ENCODE measurements around the gene NTRK1. TPM values are rescaled to one million over a fixed set of nuclear protein-coding genes. Genes with fewer than 3 reads are reported as not detected.

Gene NTRK1
- total RNA-seq, 1 experiment from 2014 or later, result not detected

DNA sequence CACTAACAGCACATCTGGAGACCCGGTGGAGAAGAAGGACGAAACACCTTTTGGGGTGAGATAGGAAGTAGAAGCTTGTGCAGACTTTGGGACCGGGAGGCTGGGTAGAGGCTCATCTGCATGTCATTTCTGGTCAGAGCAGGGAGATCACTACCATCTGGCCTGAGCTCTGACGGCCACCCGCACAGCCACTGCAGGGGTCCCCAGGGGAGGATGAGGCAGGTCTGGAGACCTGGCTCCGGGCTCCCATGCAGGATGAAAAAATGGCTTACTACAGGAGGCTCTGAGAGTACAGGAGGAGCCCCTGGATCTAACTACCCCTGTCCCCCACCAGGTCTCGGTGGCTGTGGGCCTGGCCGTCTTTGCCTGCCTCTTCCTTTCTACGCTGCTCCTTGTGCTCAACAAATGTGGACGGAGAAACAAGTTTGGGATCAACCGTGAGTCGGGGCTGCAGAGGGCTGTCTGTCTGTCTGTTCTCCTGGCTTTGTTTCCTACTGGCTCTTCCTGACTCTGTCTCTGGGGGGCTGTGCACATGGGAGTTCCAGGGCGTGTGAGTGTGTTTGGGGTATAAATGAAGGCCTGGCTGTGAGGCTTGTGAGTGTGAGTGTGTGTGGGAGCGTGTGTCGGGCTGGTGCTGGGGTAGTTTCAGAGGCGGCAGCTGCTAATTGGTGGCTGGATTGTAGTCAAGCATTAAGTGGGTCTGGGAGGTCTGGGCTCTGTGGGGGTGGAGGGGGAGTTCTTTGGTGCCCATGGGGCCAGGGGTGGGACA is 14.1 kb downstream of the NTRK1 start:
- Histone ChIP-seq H2AFZ (ENCODE audit: low read length) (no peak overlapping the region), H3K9me2 (replicated peaks; ENCODE audit: insufficient read depth, low read length) (no peaks in the 10 kb centered on the region), H3K9me3 (ENCODE audit: low read length) (no peaks in the 10 kb centered on the region), H3K79me2 (ENCODE audit: low read length) (no peaks in the 10 kb centered on the region), H3K36me3 (ENCODE audit: insufficient read depth, low read length) (no peaks in the 10 kb centered on the region), H3K4me2 (ENCODE audit: low read depth, low read length, poor library complexity, severe bottlenecking) (no peak overlapping the region), H3K27me3 (ENCODE audit: low read length) (no peaks in the 10 kb centered on the region), H3K4me1 (ENCODE audit: low read length) (no peaks in the 10 kb centered on the region), H3K9ac (ENCODE audit: low read length) (no peak overlapping the region), H4K20me1 (ENCODE audit: insufficient read depth, low read depth, low read length) (no peaks in the 10 kb centered on the region), H3K4me3 (ENCODE audit: low read length) (no peak overlapping the region), H3K27ac (ENCODE audit: low read length) (no peak overlapping the region)
- DNase-seq, result no peak

- Histone ChIP-seq H2AFZ (ENCODE audit: low read length) (no peak overlapping the region), H3K4me2 (ENCODE audit: low read depth, low read length, poor library complexity, severe bottlenecking) (no peak overlapping the region), H4K20me1 (ENCODE audit: insufficient read depth, low read depth, low read length) (no peaks in the 10 kb centered on the region), H3K9me2 (replicated peaks; ENCODE audit: insufficient read depth, low read length) (no peaks in the 10 kb centered on the region), H3K36me3 (ENCODE audit: insufficient read depth, low read length) (no peaks in the 10 kb centered on the region), H3K9me3 (ENCODE audit: low read length) (no peaks in the 10 kb centered on the region), H3K9ac (ENCODE audit: low read length) (no peak overlapping the region), H3K4me3 (ENCODE audit: low read length) (no peak overlapping the region), H3K27ac (ENCODE audit: low read length) (no peak overlapping the region), H3K4me1 (ENCODE audit: low read length) (no peaks in the 10 kb centered on the region), H3K27me3 (ENCODE audit: low read length) (no peaks in the 10 kb centered on the region), H3K79me2 (ENCODE audit: low read length) (no peaks in the 10 kb centered on the region)
- no peak for DNase-seq
Observed at GRCh38 chr1:156875341-156875615, 14.6 kb downstream of the NTRK1 start.

GRCh38 chr1:156876281-156876680 is 15.6 kb downstream of the NTRK1 start:
- H2AFZ ChIP-seq (ENCODE audit: low read length), result no peak overlapping the region
- no peaks in the 10 kb centered on the region for H3K27me3 ChIP-seq (ENCODE audit: low read length)

GRCh38 chr1:156877433-156878170 is 16.9 kb downstream of the NTRK1 start:
- H3K36me3 ChIP-seq (ENCODE audit: insufficient read depth, low read length), result no peaks in the 10 kb centered on the region
- H3K9ac ChIP-seq (ENCODE audit: low read length), result no peak overlapping the region
- H3K79me2 ChIP-seq (ENCODE audit: low read length), result no peaks in the 10 kb centered on the region
- no peak overlapping the region for H3K27ac ChIP-seq (ENCODE audit: low read length)
- H3K4me1 ChIP-seq (ENCODE audit: low read length), result no peaks in the 10 kb centered on the region
- H2AFZ ChIP-seq (ENCODE audit: low read length), result no peak overlapping the region
- H3K27me3 ChIP-seq (ENCODE audit: low read length), result no peaks in the 10 kb centered on the region
- DNase-seq, result no peak
- H3K4me2 ChIP-seq (ENCODE audit: low read depth, low read length, poor library complexity, severe bottlenecking), result no peak overlapping the region
- H3K4me3 ChIP-seq (ENCODE audit: low read length), result no peak overlapping the region
- H3K9me3 ChIP-seq (ENCODE audit: low read length), result no peaks in the 10 kb centered on the region
- no peaks in the 10 kb centered on the region for H3K9me2 ChIP-seq (replicated peaks; ENCODE audit: insufficient read depth, low read length)
- H4K20me1 ChIP-seq (ENCODE audit: insufficient read depth, low read depth, low read length), result no peaks in the 10 kb centered on the region

More at GRCh38 chr1:156876281-156876680, 15.6 kb downstream of the NTRK1 start:
- no peaks in the 10 kb centered on the region for H3K4me1 ChIP-seq (ENCODE audit: low read length)
- H3K4me3 ChIP-seq (ENCODE audit: low read length), result no peak overlapping the region
- no peak overlapping the region for H3K9ac ChIP-seq (ENCODE audit: low read length)
- no peaks in the 10 kb centered on the region for H3K9me2 ChIP-seq (replicated peaks; ENCODE audit: insufficient read depth, low read length)
- H3K36me3 ChIP-seq (ENCODE audit: insufficient read depth, low read length), result no peaks in the 10 kb centered on the region
- no peaks in the 10 kb centered on the region for H3K9me3 ChIP-seq (ENCODE audit: low read length)
- H3K27ac ChIP-seq (ENCODE audit: low read length), result no peak overlapping the region
- no peaks in the 10 kb centered on the region for H4K20me1 ChIP-seq (ENCODE audit: insufficient read depth, low read depth, low read length)
- H3K4me2 ChIP-seq (ENCODE audit: low read depth, low read length, poor library complexity, severe bottlenecking), result no peak overlapping the region
- no peaks in the 10 kb centered on the region for H3K79me2 ChIP-seq (ENCODE audit: low read length)
- no peak for DNase-seq

DNA sequence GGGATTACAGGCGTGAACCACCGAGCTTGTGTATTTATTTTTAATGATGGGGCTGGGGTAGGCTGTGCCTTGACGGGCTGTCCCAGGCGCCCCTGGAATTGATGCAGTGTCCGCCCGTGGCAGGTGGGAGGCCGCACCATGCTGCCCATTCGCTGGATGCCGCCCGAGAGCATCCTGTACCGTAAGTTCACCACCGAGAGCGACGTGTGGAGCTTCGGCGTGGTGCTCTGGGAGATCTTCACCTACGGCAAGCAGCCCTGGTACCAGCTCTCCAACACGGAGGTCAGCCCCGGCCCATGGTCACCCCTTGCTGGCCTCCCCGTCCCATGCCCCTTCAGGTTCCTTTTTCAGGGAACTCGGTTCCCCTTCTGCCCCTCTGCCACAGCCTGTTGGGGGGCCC is 19.2 kb downstream of the NTRK1 start:
- Histone ChIP-seq H3K79me2 (ENCODE audit: low read length) (no peaks in the 10 kb centered on the region), H3K9me3 (ENCODE audit: low read length) (no peaks in the 10 kb centered on the region), H2AFZ (ENCODE audit: low read length) (no peak overlapping the region), H3K27ac (ENCODE audit: low read length) (no peak overlapping the region), H3K4me1 (ENCODE audit: low read length) (no peaks in the 10 kb centered on the region), H3K27me3 (ENCODE audit: low read length) (no peaks in the 10 kb centered on the region), H4K20me1 (ENCODE audit: insufficient read depth, low read depth, low read length) (no peaks in the 10 kb centered on the region), H3K9ac (ENCODE audit: low read length) (no peak overlapping the region), H3K9me2 (replicated peaks; ENCODE audit: insufficient read depth, low read length) (no peaks in the 10 kb centered on the region), H3K36me3 (ENCODE audit: insufficient read depth, low read length) (no peaks in the 10 kb centered on the region), H3K4me2 (ENCODE audit: low read depth, low read length, poor library complexity, severe bottlenecking) (no peak overlapping the region), H3K4me3 (ENCODE audit: low read length) (no peak overlapping the region)
- no peak for DNase-seq

DNA sequence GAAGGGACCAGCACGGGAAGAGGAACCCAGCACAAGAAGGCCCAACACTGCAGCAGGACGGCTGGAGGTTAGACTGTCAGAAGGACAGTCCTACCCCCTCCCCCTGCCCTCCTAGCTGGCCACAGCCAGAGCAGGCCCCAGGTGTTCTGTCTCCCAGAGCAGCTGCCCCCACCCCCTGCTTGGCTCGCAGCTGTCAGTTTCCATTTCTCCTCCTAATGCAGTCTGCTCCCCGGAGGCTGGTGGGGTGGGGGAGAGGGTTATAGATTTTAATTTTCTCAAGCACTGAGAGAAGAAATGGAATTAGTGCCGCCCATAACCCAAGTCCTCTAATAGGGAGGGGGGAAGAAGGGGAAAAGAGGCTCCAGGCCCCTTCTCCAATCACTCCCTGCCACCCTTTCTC is 19.8 kb downstream of the NTRK1 start:
- Histone ChIP-seq H3K9me3 (ENCODE audit: low read length) (no peaks in the 10 kb centered on the region), H4K20me1 (ENCODE audit: insufficient read depth, low read depth, low read length) (no peaks in the 10 kb centered on the region), H3K9ac (ENCODE audit: low read length) (no peak overlapping the region), H3K9me2 (replicated peaks; ENCODE audit: insufficient read depth, low read length) (no peaks in the 10 kb centered on the region), H3K27ac (ENCODE audit: low read length) (no peak overlapping the region), H3K4me3 (ENCODE audit: low read length) (no peak overlapping the region), H3K4me1 (ENCODE audit: low read length) (no peaks in the 10 kb centered on the region), H3K79me2 (ENCODE audit: low read length) (no peaks in the 10 kb centered on the region), H3K36me3 (ENCODE audit: insufficient read depth, low read length) (no peaks in the 10 kb centered on the region), H2AFZ (ENCODE audit: low read length) (no peak overlapping the region), H3K27me3 (ENCODE audit: low read length) (no peaks in the 10 kb centered on the region), H3K4me2 (ENCODE audit: low read depth, low read length, poor library complexity, severe bottlenecking) (no peak overlapping the region)
- no peak for DNase-seq

- no peak for DNase-seq
- Histone ChIP-seq H2AFZ (ENCODE audit: low read length) (no peak overlapping the region), H3K36me3 (ENCODE audit: insufficient read depth, low read length) (no peaks in the 10 kb centered on the region), H3K9me3 (ENCODE audit: low read length) (no peaks in the 10 kb centered on the region), H4K20me1 (ENCODE audit: insufficient read depth, low read depth, low read length) (no peaks in the 10 kb centered on the region), H3K4me1 (ENCODE audit: low read length) (no peaks in the 10 kb centered on the region), H3K79me2 (ENCODE audit: low read length) (no peaks in the 10 kb centered on the region), H3K9me2 (replicated peaks; ENCODE audit: insufficient read depth, low read length) (no peaks in the 10 kb centered on the region), H3K27ac (ENCODE audit: low read length) (no peak overlapping the region), H3K9ac (ENCODE audit: low read length) (no peak overlapping the region), H3K27me3 (ENCODE audit: low read length) (no peaks in the 10 kb centered on the region), H3K4me2 (ENCODE audit: low read depth, low read length, poor library complexity, severe bottlenecking) (no peak overlapping the region), H3K4me3 (ENCODE audit: low read length) (no peak overlapping the region)
Observed at GRCh38 chr1:156881101-156881500, 20.4 kb downstream of the NTRK1 start.

- Histone ChIP-seq H3K4me2 (ENCODE audit: low read depth, low read length, poor library complexity, severe bottlenecking) (no peak overlapping the region), H2AFZ (ENCODE audit: low read length) (no peak overlapping the region), H3K27me3 (ENCODE audit: low read length) (no peaks in the 10 kb centered on the region), H3K9ac (ENCODE audit: low read length) (no peak overlapping the region), H3K36me3 (ENCODE audit: insufficient read depth, low read length) (no peaks in the 10 kb centered on the region), H3K9me2 (replicated peaks; ENCODE audit: insufficient read depth, low read length) (no peaks in the 10 kb centered on the region), H4K20me1 (ENCODE audit: insufficient read depth, low read depth, low read length) (no peaks in the 10 kb centered on the region), H3K9me3 (ENCODE audit: low read length) (no peaks in the 10 kb centered on the region), H3K79me2 (ENCODE audit: low read length) (no peaks in the 10 kb centered on the region), H3K4me3 (ENCODE audit: low read length) (no peak overlapping the region), H3K4me1 (ENCODE audit: low read length) (no peaks in the 10 kb centered on the region), H3K27ac (ENCODE audit: low read length) (no peak overlapping the region)
- no peak for DNase-seq
Observed at GRCh38 chr1:156881663-156882062, 21.0 kb downstream of the NTRK1 start.
